ENCODE measurements around the gene ITPR1. TPM values are rescaled to one million over a fixed set of nuclear protein-coding genes. Genes with fewer than 3 reads are reported as not detected.

The ITPR1 gene
- total and polyA plus RNA-seq, 10 of the 15 experiments (the other 5 are each of a cell fraction or from before 2014, with no cell fraction given): 12.2 to 239 (median 28.4) TPM

- no peak for TF ChIP-seq ZNF622 (IDR thresholded peaks at IDR 0.05)
- peak; percentile 95 for TF ChIP-seq SMARCA5 (IDR thresholded peaks at IDR 0.05)
- peak; percentile 78 for TF ChIP-seq GATAD2B (conservative IDR thresholded peaks at IDR 0.05; ENCODE audit: low read depth)
- TF ChIP-seq BHLHE40 (IDR thresholded peaks at IDR 0.05; ENCODE audit: borderline replicate concordance in 1 of 2, low read depth in 2 of 2, low read length in 1 of 2): peak; percentile 82 to 84
- no peak for TF ChIP-seq PAX8 (IDR thresholded peaks at IDR 0.05)
- TF ChIP-seq YBX1 (IDR thresholded peaks at IDR 0.05): no peak
- TF ChIP-seq POLR2AphosphoS2 (IDR thresholded peaks at IDR 0.05; ENCODE audit: low read depth, low read length): no peak
- peak; percentile 99 for TF ChIP-seq DPF2 (IDR thresholded peaks at IDR 0.05)
- TF ChIP-seq E2F8 (IDR thresholded peaks at IDR 0.05; ENCODE audit: low read depth, partially characterized antibody): no peak
- TF ChIP-seq ZNF207 (IDR thresholded peaks at IDR 0.05; ENCODE audit: borderline replicate concordance): no peak; the same call in 1 of the 2 replicates
- peak; percentile 96 for TF ChIP-seq MLLT1 (IDR thresholded peaks at IDR 0.05)
- no peak for TF ChIP-seq SMAD5 (IDR thresholded peaks at IDR 0.05; ENCODE audit: low read depth)
- TF ChIP-seq KLF5 (IDR thresholded peaks at IDR 0.05; ENCODE audit: partially characterized antibody): no peak
- no peak for TF ChIP-seq NFXL1 (IDR thresholded peaks at IDR 0.05; ENCODE audit: borderline replicate concordance)
- no peak for TF ChIP-seq SREBF2 (IDR thresholded peaks at IDR 0.05; ENCODE audit: low read length)
- peak; percentile 60; the same call in 1 of the 2 replicates for TF ChIP-seq CHD2 (IDR thresholded peaks at IDR 0.05; ENCODE audit: borderline replicate concordance, low read depth, low read length)
- TF ChIP-seq CEBPZ (IDR thresholded peaks at IDR 0.05; ENCODE audit: low read depth, low read length): no peak
- no peak for TF ChIP-seq TAF1 (IDR thresholded peaks at IDR 0.05; ENCODE audit: borderline replicate concordance, low read depth, low read length)
- TF ChIP-seq RFX5 (IDR thresholded peaks at IDR 0.05; ENCODE audit: low read depth, low read length): no peak
- peak; percentile 94 for TF ChIP-seq ZNF384 (IDR thresholded peaks at IDR 0.05; ENCODE audit: borderline replicate concordance, low read depth, low read length)
- TF ChIP-seq SUZ12 (IDR thresholded peaks at IDR 0.05; ENCODE audit: unreplicated experiment): no peak
- no peak for TF ChIP-seq SIX5 (IDR thresholded peaks at IDR 0.05; ENCODE audit: low read depth, low read length, severe bottlenecking)
- TF ChIP-seq MTA3 (IDR thresholded peaks at IDR 0.05; ENCODE audit: borderline replicate concordance, low read length): peak; percentile 89; the same call in 1 of the 2 replicates
Measured at GRCh38 chr3:4508048-4508981, 15.2 kb downstream of the ITPR1 start (continued).

Data from GM12878 (cell line).